ENCODE results near the gene RAB7A.

DNA sequence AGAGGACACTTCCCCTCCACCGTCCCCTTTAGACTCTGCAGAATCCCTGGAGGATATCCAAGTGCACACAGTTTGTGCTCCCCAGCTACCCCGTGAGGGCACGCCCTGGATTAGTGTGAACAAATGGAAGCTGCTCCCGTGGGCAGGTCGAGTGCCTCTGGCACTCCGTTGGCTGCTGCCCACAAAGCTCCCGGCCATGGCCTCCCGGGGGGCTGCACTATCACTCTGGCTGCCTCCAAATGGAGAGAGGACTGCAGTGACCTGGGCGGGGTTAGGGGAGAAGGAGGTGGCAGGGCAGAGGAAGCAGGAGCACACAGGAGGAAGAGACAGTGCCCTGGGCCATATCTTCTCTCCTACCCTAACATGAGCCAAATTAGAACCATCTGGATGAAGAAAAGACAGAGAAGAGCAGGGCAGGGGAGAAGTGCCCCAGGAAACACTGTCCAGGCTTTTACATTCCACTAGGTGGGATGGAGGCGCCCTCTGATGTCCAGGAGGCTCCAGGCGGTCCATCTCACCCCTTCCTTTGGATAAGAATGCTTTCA is 124.0 kb downstream of the RAB7A start:
- TF ChIP-seq, protein P1, sequence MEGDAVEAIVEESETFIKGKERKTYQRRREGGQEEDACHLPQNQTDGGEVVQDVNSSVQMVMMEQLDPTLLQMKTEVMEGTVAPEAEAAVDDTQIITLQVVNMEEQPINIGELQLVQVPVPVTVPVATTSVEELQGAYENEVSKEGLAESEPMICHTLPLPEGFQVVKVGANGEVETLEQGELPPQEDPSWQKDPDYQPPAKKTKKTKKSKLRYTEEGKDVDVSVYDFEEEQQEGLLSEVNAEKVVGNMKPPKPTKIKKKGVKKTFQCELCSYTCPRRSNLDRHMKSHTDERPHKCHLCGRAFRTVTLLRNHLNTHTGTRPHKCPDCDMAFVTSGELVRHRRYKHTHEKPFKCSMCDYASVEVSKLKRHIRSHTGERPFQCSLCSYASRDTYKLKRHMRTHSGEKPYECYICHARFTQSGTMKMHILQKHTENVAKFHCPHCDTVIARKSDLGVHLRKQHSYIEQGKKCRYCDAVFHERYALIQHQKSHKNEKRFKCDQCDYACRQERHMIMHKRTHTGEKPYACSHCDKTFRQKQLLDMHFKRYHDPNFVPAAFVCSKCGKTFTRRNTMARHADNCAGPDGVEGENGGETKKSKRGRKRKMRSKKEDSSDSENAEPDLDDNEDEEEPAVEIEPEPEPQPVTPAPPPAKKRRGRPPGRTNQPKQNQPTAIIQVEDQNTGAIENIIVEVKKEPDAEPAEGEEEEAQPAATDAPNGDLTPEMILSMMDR (conservative IDR thresholded peaks at IDR 0.05): no peak
- no peak for TF ChIP-seq ZFX (IDR thresholded peaks at IDR 0.05)
